ENCODE data around the gene RYR2. TPM values are rescaled to one million over a fixed set of nuclear protein-coding genes. Genes with fewer than 3 reads are reported as not detected.

Gene RYR2
- total and polyA plus RNA-seq, 2 of the 8 experiments (the other 6 are each of a cell fraction or from before 2014, with no cell fraction given), result 1.3 to 4.4 TPM

- TF ChIP-seq CHD7 (IDR thresholded peaks at IDR 0.05; ENCODE audit: insufficient replicate concordance, low read length), result no peak
- TF ChIP-seq GTF2F1 (IDR thresholded peaks at IDR 0.05; ENCODE audit: borderline replicate concordance, low read depth, low read length), result no peak
- no peak for TF ChIP-seq RXRA (IDR thresholded peaks at IDR 0.05; ENCODE audit: insufficient read depth, low read depth, low read length)
- no peak for TF ChIP-seq GABPA (IDR thresholded peaks at IDR 0.05; ENCODE audit: borderline replicate concordance, insufficient read depth, low read length)
Measured at GRCh38 chr1:237732657-237733056, 690.7 kb downstream of the RYR2 start (continued).
